T-helper 17 cell (primary cell): ENCODE results near the gene EML4. TPM values are rescaled to one million over a fixed set of nuclear protein-coding genes. Genes with fewer than 3 reads are reported as not detected.
A peak's percentile ranks its signal among the peaks of the same experiment; 100 is the strongest.
"Not testable (repeated sequence)": the region's sequence is repeated elsewhere in the genome, so short reads cannot be mapped to it uniquely, and the experiment has no call there.

ENCODE experiments used
- ATAC-seq: fragments of 150-1000 bp; cut with Tn5 transposase; 2 replicates; pipeline ENCODE4 v1.10.0; 2021; ENCODE audit warnings: mild to moderate bottlenecking, moderate library complexity
- DNase-seq, 3 donors: peaks; one replicate each; pipeline versions ENCODE4 v3.0.0 to v3.0.0-alpha.2; 2020 to 2021
- H3K9me3 ChIP-seq: one replicate; pipeline ENCODE4 v1.7.0; 2013; ENCODE audit warnings: low read length, mild to moderate bottlenecking; ENCODE audit not compliant: control insufficient read depth, poor library complexity, severe bottlenecking
- H3K27ac Mint-ChIP-seq: one replicate; pipeline ENCODE4 v1.8.0; 2022; ENCODE audit warnings: mild to moderate bottlenecking, moderate library complexity, mixed read lengths
- H3K27me3 Mint-ChIP-seq: one replicate; pipeline ENCODE4 v1.8.0; 2022; ENCODE audit warnings: mixed read lengths
- H3K36me3 Mint-ChIP-seq: one replicate; pipeline ENCODE4 v1.8.0; 2022; ENCODE audit warnings: low read depth, mixed read lengths
- H3K4me1 Mint-ChIP-seq: one replicate; pipeline ENCODE4 v1.8.0; 2022; ENCODE audit warnings: mild to moderate bottlenecking, mixed read lengths
- H3K4me3 Mint-ChIP-seq: one replicate; pipeline ENCODE4 v1.8.0; 2022; ENCODE audit warnings: mild to moderate bottlenecking, moderate library complexity, mixed read lengths
- total RNA-seq, 4 donors: library from RNA in 2 of 4; stranded (reverse) in 2 of 4; gene quantifications; one replicate each; pipeline ENCODE4 v1.2.3 and lab custom pipeline; 2022 to 2026

EML4 gene
- total RNA-seq, 2 donors from 2014 or later: 292 to 348 TPM

DNA sequence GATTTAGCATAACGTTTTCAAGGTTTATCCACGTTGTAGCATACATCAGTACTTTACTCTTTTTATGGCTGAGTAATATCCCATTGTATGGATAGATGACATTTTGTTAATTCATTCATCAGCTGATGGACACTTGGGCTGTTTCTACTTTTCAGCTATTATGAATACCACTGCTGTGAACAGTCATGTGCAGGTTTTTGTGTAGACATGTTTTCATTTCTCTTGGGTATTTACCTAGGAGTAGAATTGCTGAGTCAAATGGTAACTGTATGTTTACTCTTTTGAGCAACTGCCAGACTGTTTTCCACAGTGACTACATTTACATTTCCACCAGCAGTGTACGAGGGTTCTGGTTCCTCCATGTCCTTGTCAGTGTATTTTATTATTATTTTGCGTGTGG is 158.0 kb downstream of the EML4 start:
- ATAC-seq (no peak), DNase-seq (no peak)
- Mint-ChIP-seq H3K36me3 (peaks cover 3% of the 10 kb centered on the region), H3K4me1 (peaks cover 9% of the 10 kb centered on the region), H3K27me3 (no peaks in the 10 kb centered on the region), H3K4me3 (no peak overlapping the region), H3K27ac (peak overlapping the region; percentile 39)
- H3K9me3 ChIP-seq: no peaks in the 10 kb centered on the region

DNA sequence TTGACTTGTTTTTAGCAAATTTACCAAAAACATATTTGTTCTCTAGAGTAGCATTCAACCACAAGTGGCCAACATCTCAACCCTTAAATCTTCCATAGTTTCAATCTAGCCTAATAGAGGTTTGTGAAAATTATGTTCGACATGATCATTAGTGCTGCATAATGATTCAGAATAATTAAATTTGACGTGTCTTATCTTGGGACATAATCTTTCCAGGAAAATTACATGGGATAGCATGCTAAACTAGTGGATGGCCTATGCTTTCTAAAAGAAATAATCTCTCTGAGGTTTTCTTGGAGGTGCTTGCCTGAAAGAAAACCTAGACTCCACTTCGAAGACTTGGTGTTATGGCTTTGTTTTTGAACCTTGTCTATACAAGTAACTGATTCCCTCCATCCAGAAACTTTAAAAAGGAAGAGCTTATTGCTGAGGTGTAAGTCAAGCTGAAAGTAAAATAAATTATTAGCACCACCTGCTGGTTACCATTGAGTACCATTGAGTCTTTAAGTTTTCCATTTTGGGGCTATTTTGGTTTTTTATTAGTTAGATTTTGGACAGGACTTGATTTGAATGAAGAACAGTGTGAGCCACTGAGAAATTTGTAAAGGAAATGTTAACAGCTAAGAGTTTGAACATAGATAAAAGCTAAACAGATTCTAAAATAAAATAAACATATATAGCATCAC is 159.1 kb downstream of the EML4 start:
- Mint-ChIP-seq H3K4me3 (no peak overlapping the region), H3K36me3 (peaks cover 6% of the 10 kb centered on the region), H3K27ac (no peak overlapping the region), H3K4me1 (peaks cover 5% of the 10 kb centered on the region), H3K27me3 (no peaks in the 10 kb centered on the region)
- DNase-seq: no peak
- no peaks in the 10 kb centered on the region for H3K9me3 ChIP-seq
- peak; percentile 39 for ATAC-seq

DNA sequence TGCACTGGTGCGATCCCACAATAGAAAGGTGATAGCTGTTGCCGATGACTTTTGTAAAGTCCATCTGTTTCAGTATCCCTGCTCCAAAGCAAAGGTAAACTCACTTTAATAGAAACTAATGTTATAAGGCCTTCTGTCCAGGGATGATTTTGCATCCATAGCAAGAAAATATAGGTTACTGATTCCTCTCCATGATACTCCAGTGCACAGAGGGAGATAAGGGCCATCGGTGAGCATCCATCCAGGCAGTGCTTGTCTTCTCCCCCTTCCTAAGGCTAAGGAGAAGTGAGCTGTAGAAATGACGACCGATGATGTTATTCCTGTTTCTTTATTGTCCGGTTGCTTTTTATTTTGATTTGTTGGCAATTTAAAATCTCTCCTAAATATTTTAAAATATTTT is 159.8 kb downstream of the EML4 start:
- H3K9me3 ChIP-seq: no peaks in the 10 kb centered on the region
- no peak overlapping the region for H3K4me3 Mint-ChIP-seq
- ATAC-seq (no peak), DNase-seq (no peak)
- H3K36me3 Mint-ChIP-seq: peaks cover 10% of the 10 kb centered on the region
- H3K4me1 Mint-ChIP-seq: peaks cover 7% of the 10 kb centered on the region
- no peak overlapping the region for H3K27ac Mint-ChIP-seq
- no peaks in the 10 kb centered on the region for H3K27me3 Mint-ChIP-seq

DNA sequence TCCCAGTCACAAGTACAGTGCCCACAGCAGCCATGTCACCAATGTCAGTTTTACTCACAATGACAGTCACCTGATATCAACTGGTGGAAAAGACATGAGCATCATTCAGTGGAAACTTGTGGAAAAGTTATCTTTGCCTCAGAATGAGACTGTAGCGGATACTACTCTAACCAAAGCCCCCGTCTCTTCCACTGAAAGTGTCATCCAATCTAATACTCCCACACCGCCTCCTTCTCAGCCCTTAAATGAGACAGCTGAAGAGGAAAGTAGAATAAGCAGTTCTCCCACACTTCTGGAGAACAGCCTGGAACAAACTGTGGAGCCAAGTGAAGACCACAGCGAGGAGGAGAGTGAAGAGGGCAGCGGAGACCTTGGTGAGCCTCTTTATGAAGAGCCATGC is 160.6 kb downstream of the EML4 start:
- H3K27ac Mint-ChIP-seq: no peak overlapping the region
- no peak for DNase-seq

DNA sequence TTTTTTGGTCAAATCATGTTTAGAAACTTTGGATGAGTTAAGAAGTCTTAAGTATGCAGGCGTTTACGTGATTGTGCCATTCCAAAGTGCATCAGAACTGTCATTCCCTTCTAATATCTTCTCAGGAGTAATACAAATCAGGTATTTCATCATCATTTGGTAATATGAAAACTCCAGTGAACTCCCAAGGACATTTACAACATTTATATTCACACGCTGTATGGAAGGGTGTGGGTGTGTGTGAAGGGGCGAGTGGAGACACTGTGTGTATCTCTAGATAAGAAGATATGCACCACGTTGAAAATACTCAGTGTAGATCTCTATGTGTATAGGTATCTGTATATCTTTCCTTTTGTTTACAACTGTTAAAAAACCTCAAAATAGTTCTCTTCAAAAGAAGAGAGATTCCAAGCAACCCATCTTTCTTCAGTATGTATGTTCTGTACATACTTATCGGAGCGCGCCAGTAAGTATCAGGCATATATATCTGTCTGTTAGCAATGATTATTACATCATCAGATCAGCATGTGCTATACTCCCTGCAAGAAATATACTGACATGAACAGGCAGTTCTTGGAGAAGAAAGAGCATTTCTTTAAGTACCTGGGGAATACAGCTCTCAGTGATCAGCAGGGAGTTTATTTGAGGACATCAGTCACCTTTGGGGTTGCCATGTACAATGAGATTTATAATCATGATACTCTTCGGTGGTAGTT is 162.6 kb downstream of the EML4 start:
- H3K4me1 Mint-ChIP-seq: peaks cover 7% of the 10 kb centered on the region
- H3K4me3 Mint-ChIP-seq: no peak overlapping the region
- peaks cover 11% of the 10 kb centered on the region for H3K36me3 Mint-ChIP-seq
- ATAC-seq (no peak), DNase-seq (no peak)
- H3K27ac Mint-ChIP-seq: peak overlapping the region; percentile 39
- no peaks in the 10 kb centered on the region for H3K27me3 Mint-ChIP-seq
- H3K9me3 ChIP-seq: no peaks in the 10 kb centered on the region

More for the DNA sequence above, 160.6 kb downstream of the EML4 start:
- Mint-ChIP-seq H3K27me3 (no peaks in the 10 kb centered on the region), H3K4me1 (peaks cover 7% of the 10 kb centered on the region), H3K4me3 (no peak overlapping the region), H3K36me3 (peaks cover 11% of the 10 kb centered on the region)
- H3K9me3 ChIP-seq: no peaks in the 10 kb centered on the region
- no peak for ATAC-seq

DNA sequence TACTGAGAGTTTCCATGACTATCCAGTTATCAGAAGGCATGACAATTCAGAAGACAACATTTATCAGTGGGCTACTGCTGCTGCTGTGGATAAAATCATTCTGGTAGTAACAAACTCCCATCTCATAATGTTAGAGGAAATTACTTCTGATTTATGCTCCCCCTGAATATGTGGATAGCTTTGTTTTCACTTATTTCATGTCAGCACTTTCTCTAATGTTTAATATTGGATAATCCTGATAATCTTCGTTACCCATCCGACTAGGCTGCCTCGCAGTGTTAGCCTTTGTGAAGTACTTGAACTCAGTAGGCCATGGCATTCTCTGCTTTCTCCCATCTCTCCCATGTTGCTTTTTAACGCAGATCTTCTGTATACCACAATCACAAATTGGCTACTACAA is 163.4 kb downstream of the EML4 start:
- peaks cover 5% of the 10 kb centered on the region for H3K4me1 Mint-ChIP-seq
- no peaks in the 10 kb centered on the region for H3K27me3 Mint-ChIP-seq
- no peaks in the 10 kb centered on the region for H3K9me3 ChIP-seq
- no peak overlapping the region for H3K4me3 Mint-ChIP-seq
- H3K36me3 Mint-ChIP-seq: peaks cover 11% of the 10 kb centered on the region
- ATAC-seq: no peak
- no peak for DNase-seq
- H3K27ac Mint-ChIP-seq: peak overlapping the region; percentile 79

DNA sequence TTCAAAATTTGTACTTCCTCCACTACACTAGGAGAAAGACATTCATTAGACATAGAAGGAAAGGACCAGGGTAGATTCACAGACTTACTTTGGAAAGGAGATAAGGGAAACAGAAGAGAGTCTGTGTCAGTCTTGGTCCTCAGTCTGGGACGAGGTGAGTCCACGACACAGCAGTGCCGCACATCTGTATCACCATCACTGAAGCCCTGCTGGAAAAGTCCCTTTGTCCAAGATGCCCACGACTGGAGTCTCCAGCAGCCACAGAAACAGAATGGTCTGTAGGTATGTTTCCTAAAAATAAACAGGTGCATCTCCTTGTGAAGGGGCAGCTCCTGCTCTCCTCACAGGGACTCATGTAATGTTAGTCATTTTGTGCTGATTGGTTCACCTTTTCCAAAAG is 164.4 kb downstream of the EML4 start:
- Mint-ChIP-seq H3K36me3 (peaks cover 11% of the 10 kb centered on the region), H3K4me1 (peaks cover 2% of the 10 kb centered on the region), H3K27me3 (no peaks in the 10 kb centered on the region), H3K27ac (peak overlapping the region; percentile 79), H3K4me3 (no peak overlapping the region)
- DNase-seq: no peak
- no peak for ATAC-seq
- H3K9me3 ChIP-seq: no peaks in the 10 kb centered on the region

DNA sequence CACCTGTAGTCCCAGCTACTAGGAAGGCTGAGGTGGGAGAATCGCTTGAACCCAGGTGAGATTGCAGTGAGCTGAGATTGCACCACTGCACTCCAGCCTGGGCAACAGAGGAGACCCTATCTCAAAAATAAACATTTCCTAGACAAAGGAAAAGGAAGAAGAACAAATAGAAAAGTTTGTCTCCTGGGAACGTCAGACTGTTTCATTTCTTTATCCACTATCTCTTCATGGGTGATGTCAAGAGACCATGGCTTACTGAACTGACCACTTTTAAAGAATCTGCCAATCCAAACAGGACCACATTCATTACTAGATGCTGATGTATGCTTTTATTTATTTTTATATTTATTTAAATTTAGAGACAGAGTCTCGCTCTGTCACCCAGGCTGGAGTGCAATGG is 165.1 kb downstream of the EML4 start:
- no peak overlapping the region for H3K4me3 Mint-ChIP-seq
- no peaks in the 10 kb centered on the region for H3K9me3 ChIP-seq
- peaks cover 11% of the 10 kb centered on the region for H3K36me3 Mint-ChIP-seq
- no peak for ATAC-seq
- peaks cover 2% of the 10 kb centered on the region for H3K4me1 Mint-ChIP-seq
- no peak for DNase-seq
- H3K27ac Mint-ChIP-seq: peak overlapping the region; percentile 67
- no peaks in the 10 kb centered on the region for H3K27me3 Mint-ChIP-seq

DNA sequence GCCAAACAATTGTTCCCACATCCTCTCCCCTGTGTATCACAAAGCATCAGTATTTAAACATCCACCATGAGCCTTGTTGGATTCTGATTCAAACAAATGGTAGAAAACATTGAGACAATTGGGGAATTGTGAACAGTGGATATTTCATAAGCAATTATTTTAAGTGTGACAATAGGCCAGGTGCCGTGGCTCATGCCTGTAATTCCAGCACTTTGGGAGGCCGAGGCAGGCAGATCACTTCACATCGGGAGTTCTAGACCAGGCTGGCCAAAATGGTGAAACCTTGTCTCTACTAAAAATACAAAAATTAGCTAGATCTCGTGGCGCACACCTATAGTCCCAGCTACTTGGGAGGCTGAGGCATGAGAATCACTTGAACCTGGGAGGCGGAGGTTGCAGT is 165.7 kb downstream of the EML4 start:
- ATAC-seq, DNase-seq, H3K27me3 Mint-ChIP-seq, H3K4me1 Mint-ChIP-seq, H3K36me3 Mint-ChIP-seq, H3K4me3 Mint-ChIP-seq, H3K9me3 ChIP-seq: not testable (repeated sequence)
- peak overlapping the region; percentile 76 for H3K27ac Mint-ChIP-seq

DNA sequence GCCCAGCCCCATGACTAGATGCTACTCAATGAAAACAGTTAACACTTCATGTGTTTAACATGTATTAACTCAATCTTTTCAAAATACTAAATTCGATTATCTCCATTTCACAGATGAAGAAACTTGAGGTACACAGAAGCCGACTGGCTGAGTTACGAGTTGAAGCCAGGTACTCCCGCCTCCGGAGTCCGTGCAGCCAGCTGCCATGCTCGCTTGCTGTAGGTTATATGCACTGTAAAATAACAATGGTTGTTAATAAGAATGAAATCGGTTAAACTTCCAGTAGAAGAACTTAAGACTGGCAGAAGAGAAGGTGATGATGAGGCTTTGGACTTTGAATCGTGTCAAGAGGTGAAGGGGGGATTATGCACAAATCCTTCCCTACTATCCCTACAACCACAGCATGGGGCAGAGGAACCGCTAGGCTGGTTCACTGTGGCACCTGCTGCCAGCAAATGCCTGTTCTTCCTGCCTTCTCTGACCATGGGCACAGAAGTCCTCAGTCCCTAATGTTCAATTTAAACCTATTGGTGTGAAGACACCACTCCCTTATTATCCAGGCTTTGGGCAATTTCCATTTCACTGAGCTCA is 166.5 kb downstream of the EML4 start:
- peak overlapping the region; percentile 76 for H3K27ac Mint-ChIP-seq
- H3K36me3 Mint-ChIP-seq: peaks cover 8% of the 10 kb centered on the region
- no peak for ATAC-seq
- H3K27me3 Mint-ChIP-seq: no peaks in the 10 kb centered on the region
- H3K4me3 Mint-ChIP-seq: peak overlapping the region; percentile 67
- no peaks in the 10 kb centered on the region for H3K9me3 ChIP-seq
- peaks cover 8% of the 10 kb centered on the region for H3K4me1 Mint-ChIP-seq
- DNase-seq: no peak

DNA sequence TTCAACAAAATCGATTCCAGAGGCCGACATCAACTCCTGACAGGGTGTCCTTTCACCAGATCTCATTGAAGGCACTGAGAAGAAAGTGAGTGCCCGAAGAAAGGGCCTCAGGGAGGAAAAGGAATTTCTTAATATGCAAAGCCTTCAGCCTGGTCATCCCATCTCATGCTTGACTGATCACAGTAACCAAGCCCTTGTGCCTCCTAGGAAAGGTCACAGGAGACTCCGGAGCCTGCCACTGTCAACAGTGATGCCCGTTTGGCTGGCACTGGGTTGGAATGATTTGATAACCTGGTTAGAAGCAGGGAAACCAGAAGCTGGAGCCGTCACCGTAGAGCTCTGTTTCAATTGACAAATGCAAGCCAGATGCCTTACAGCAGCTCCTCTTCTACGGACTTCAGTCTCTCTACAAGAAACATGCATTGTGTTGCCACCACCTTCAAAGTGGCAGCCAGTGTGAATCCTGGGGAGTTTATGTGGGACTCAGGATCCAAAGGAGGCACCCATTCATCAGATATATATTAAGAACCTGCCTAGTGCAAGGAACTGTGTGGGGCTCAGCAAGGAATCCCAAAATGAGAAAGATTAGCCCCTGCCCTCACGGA is 167.3 kb downstream of the EML4 start:
- Mint-ChIP-seq H3K4me3 (peak overlapping the region; percentile 7), H3K27ac (peak overlapping the region; percentile 76), H3K27me3 (no peaks in the 10 kb centered on the region), H3K36me3 (peaks cover 8% of the 10 kb centered on the region), H3K4me1 (peaks cover 10% of the 10 kb centered on the region)
- H3K9me3 ChIP-seq: no peaks in the 10 kb centered on the region
- DNase-seq (no peak), ATAC-seq (no peak)

DNA sequence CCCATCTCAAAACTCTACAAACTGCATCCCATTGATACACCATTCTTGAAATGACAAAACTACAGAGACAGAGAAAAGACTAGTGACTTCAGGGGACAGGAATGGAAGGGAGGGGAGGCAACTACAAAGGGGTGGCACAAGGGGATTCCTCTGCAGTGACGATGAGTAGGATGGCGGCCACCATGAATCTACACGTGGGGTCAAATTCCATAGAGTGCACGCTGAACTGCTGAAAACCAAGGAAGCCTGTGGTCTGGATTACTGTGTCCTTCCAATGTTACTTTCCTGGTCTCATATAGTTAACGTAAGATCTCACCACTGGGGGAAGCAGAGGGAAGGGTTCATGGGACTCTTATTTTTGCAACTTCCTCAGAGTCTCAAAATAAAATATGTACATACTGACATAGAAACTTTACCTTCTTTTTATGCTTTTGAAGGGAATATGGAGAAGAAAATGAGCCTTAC is 168.2 kb downstream of the EML4 start:
- H3K27me3 Mint-ChIP-seq: no peaks in the 10 kb centered on the region
- no peaks in the 10 kb centered on the region for H3K9me3 ChIP-seq
- no peak for DNase-seq
- H3K36me3 Mint-ChIP-seq: peaks cover 8% of the 10 kb centered on the region
- H3K4me1 Mint-ChIP-seq: peaks cover 15% of the 10 kb centered on the region
- ATAC-seq: no peak
- H3K27ac Mint-ChIP-seq: peak overlapping the region; percentile 14
- peak overlapping the region; percentile 9 for H3K4me3 Mint-ChIP-seq

DNA sequence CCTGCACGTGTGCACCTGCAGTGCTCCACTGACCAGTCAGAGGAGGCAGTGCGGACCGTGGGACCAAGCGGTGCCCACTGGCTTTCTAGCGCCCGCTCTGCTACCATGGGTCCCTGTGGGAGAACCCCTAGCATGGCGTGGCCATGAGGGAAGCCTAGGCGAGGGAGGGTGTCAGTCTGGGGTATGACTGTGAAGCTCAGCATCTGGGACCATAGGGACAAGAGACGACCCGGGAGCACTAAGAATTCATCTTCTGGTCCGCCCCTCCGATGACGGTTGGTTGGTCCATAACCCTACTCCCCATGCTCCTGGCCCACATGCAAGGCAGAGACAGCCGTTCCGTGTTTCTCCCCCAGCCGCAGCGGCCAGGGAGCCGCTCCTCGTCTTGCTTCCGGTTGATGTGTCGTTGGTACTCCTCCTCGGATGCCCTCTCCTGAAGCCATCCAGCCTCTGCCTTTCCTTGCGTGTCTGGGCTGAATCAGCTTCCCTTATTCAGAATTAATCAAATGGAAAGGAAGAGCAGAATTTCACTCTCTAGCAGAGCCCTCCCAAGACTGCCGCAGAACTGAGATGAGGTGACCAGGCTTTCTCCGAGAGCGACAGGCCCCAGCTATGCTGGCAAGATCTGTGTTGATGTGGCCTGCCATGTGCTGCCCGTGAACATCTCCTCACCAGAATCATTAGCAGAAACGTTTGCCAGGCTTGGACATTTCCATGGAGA is 168.9 kb downstream of the EML4 start:
- Mint-ChIP-seq H3K4me1 (peaks cover 21% of the 10 kb centered on the region), H3K4me3 (peak overlapping the region; percentile 9)

More for the DNA sequence above, 168.9 kb downstream of the EML4 start:
- H3K27me3 Mint-ChIP-seq: no peaks in the 10 kb centered on the region
- no peaks in the 10 kb centered on the region for H3K9me3 ChIP-seq
- peak overlapping the region; percentile 14 for H3K27ac Mint-ChIP-seq
- DNase-seq (no peak), ATAC-seq (no peak)
- peaks cover 8% of the 10 kb centered on the region for H3K36me3 Mint-ChIP-seq
